ENCODE results near the gene PLTP. TPM values are rescaled to one million over a fixed set of nuclear protein-coding genes. Genes with fewer than 3 reads are reported as not detected.
"Not testable (repeated sequence)": the region's sequence is repeated elsewhere in the genome, so short reads cannot be mapped to it uniquely, and the experiment has no call there.

Gene PLTP, protein sequence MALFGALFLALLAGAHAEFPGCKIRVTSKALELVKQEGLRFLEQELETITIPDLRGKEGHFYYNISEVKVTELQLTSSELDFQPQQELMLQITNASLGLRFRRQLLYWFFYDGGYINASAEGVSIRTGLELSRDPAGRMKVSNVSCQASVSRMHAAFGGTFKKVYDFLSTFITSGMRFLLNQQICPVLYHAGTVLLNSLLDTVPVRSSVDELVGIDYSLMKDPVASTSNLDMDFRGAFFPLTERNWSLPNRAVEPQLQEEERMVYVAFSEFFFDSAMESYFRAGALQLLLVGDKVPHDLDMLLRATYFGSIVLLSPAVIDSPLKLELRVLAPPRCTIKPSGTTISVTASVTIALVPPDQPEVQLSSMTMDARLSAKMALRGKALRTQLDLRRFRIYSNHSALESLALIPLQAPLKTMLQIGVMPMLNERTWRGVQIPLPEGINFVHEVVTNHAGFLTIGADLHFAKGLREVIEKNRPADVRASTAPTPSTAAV
- polyA plus RNA-seq (2012; ENCODE audit: insufficient read depth, insufficient read length) = 1.2 TPM

DNA sequence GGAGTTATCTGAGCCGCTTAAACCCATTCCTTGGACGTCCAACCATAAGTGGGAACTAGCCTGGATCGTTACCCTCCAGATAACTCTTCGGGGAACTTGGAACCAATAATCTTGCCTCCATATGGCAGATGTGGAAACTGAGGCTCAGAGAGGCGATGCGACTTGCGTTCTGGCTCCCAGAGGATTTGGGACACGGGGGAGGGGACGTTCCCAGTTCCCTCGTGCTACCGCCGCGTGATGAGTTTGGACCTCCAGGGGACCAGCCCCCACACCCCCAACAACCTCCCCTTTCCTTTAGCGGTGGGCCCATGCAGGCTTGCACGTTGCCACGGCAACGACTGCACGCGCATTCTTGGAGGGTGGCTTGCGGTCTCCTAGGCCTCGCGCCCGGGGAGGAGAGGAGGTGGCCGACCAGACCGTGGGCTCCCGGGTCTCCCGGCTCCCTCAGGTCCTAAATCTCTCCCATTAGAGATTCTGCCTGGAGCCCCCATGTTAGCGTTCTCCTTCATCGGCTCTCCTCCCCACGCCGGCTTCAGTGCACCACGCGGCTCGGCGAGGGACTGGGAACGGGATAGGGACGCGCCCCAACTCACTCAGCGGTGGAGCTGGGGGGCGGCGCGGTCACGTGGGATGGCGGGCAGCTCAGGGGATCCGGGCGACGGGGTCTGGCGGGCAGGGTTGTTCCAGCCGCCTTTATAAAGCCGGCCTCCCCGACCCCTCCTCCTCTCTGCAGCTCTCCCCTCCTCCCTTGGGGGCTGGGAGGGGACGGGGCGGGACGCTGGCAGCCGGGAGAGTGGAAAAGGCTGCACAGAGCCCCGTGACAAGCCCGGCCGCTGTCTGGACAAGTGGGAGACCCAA is at the start of gene PLTP:
Gene PLTP (minus strand): TSS at position 670 of the 858 bp plus-strand sequence. CDS start 703 bp downstream, outside the sequence.
- no peak for DNase-seq (ENCODE audit: low read depth, low spot score)

DNA sequence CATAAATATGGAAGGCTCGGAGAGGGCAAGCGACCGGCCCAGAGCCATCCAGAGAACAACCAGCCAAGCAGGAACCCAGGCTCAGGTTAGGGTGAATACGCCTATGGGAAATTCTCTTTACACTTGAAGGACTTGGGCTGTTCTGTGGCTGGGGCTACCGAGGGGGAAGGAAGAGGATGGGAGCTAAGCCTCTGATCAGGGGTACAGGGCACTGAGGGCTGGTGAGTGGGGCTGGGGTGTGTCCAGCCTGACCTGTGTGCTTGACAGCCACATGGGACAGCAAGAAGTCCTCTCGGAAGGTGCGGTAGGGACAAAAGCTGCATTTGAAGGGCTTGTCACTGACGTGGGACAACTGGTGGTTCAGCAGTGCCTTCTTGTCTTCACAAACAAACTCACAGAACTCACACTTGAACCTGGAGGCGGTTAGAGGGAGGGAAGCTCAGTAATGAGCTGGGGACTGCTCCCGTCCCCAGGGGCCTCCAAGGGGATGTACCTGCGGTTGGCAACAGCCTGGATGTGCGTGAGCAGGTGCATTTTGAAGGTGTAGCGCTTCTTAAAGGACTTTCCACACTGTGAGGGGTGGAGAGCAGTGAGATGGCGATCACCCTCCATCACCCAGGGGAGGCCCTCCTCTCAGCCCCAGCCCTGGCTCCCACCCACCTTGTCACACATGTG is 48.1 kb upstream of the PLTP start:
- H3K4me3 ChIP-seq (ENCODE audit: low read length) = no peak overlapping the region
- DNase-seq (ENCODE audit: low read depth, low spot score) = no peak

More for the DNA sequence above, at the start of gene PLTP:
- no peak within 1 kb of the TSS for H3K4me3 ChIP-seq (ENCODE audit: low read length)

DNA sequence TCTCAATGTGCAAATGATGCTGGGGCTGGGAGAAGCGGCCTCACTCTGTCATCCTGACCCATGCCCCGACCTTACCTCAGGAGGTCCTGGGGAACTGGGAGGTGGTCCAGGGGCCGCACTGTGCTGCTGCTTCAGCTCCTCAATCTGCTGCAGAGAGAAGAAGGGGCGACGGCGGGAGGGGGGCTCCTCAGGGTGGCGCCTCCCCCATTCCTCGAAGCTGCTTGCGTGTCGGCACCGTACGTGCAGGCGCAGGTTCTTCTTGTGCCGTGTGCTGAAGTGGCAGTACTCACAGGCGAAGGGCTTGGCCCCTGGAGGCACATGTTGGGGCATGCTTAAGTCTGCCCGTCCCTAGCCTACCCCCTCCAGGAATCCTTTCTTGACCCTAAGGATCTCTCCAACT is 47.2 kb upstream of the PLTP start:
- DNase-seq (ENCODE audit: low read depth, low spot score) = no peak
- no peak overlapping the region for H3K4me3 ChIP-seq (ENCODE audit: low read length)

DNA sequence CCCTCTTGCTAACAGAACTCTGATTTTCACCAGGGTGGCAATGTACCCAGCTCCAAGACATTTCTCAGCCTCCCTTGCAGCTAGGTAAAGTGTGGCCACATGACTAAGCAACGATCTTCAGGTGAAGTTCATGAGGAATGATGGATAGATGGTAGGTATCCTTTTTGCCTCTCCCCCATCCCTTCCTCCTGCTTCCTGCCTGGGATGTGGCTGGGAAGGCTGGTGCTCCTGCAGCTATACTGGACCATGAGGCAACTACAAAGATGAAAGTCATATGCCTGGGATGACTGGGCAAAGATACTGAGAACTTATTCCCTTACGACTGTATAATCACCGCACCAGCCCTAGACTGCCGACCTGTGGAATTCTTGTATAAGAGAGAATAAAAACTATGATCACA is 46.6 kb upstream of the PLTP start:
- H3K4me3 ChIP-seq (ENCODE audit: low read length) = no peak overlapping the region
- no peak for DNase-seq (ENCODE audit: low read depth, low spot score)

DNA sequence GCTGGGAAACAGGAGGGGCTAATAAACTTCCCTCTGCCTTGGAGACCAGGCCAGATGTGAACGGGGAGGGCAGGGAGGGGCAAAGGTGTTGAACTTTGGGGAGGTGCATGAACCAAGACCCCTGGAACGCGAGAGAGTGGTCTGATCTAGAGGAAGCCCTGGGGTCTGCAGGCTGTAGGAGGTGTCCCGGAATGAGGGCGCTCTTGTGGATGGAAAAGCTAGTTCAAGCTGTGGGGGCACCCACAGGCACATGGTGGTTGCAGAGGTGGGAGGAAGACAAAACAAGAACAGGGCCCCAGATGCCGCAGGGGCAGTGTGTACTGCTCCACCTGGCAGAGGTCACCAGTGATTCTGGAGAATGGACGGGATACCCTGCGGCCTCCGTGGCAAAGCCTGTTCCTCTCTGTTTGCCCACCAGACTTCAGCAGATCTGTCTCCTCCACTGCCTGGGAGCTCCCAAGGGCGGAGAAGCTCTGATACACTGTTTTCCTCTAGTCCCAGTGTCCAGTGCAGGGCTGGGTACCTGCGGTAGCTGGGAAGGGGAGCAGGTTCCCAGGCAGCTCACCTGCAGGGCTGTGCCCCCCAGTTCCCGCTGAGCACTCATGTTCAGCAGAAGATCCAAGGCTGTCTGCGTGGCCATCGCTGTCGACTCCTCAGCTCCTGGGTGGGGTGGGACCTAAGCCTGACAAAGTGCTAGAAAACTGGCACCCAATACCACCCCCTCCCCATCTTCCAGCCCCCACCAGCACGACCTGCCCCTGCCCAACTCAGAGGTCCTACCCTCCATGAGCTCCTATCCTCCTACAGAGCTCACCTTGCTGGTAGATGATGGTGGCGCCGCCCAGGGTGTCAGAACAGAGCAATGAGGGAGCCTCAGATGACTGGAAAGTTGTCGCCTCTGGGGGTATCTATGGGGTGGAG is 45.3 kb upstream of the PLTP start:
- H3K4me3 ChIP-seq (ENCODE audit: low read length) = no peak overlapping the region
- DNase-seq (ENCODE audit: low read depth, low spot score) = no peak

DNA sequence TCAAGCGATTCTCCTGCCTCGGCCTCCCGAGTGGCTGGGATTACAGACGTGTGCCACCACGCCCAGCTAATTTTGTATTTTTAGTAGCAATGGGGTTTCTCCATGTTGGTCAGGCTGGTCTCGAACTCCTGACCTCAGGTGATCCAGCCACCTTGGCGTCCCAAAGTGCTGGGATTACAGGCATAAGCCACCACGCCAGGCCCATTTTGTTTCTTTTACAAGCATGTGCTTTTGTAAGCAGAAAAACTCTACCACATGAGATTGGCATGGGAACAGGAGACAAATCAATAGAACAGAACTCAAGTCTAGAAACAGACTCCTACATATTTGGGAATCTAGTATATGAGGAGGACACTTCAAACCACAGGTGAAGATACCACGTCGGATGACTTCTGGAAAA is 44.4 kb upstream of the PLTP start:
- not testable (repeated sequence) for H3K4me3 ChIP-seq (ENCODE audit: low read length); DNase-seq (ENCODE audit: low read depth, low spot score)

DNA sequence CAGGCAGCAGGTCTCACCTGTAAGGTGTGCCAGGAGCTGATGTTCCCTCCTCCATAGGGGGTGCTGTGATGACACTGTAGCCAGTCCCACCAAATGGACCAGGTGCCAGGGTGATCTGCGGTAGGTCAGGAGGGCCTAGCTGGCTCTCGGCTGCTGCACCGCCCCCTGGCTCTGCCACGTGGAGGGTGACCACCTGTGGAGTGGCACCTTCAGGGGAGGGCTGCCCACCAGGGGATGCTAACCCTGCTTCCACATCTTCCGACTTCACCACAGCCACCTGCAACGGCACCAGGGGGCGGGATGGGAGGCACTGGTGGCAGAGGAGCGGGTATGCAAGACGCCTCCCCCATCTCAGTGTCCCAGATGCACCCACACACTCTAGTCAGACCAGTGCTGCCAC is 41.7 kb upstream of the PLTP start:
- no peak overlapping the region for H3K4me3 ChIP-seq (ENCODE audit: low read length)
- no peak for DNase-seq (ENCODE audit: low read depth, low spot score)

DNA sequence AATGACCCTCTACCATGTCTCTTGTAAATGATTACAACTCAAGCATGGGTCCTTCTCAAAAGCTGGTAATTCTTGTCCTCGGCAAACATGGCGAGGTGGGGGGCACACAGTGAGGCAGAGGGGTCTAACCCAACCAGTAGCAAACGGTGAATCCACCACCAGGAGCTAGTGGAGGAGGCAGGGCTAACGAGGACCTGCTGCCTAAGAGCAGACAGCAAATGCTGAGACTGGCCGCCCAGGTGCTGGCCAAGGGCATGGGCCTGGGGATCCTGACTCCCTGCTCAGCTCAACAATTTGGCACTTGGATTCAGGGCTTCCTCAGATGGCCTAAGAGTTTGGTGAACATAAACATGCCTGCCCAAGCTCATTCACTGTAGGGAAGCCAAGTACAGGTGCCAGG is 40.9 kb upstream of the PLTP start:
- H3K4me3 ChIP-seq (ENCODE audit: low read length) = no peak overlapping the region
- no peak for DNase-seq (ENCODE audit: low read depth, low spot score)

DNA sequence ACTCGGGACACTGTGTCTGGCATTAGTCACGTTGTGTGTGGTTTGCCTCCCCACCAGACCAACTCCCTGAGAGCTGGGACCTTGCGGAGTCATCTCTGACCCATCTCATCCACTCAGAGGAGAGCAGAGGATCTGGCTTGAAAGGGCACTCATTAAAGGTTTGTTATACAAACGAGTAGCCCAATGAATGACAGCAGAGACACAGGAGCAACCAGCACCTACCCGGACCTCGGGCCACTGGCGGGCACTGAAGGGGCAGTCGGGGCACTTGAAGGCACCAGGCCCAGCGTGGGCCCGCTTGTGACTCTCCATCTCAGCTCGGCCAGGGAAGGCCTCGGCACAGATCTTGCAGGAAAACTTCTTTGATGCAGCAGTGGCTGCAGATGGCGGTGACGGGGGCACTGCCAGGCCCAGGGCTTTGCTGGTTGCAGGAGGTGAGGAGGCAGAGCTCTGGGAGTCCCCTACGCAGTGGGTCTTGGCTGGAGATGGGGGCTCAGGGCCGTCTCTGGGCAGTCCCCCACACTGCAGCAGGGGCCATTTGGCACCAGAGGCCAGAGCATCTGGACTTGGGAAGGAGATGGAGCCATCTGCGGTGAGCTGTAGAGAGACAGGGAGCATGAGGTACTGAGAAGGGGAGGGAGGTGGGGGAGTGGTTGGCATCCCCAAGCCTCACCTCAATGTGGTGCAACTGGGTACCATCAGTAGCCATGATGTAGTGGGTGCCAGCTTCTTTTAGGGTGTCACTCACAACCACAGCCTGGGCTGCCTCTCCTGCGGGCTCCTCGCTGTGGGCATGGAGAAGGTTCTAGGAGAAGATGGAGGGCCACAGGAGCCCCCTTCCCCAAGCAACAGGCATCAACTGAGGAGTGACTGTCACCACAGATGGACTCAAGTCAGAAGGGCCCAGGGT is 40.2 kb upstream of the PLTP start:
- no peak overlapping the region for H3K4me3 ChIP-seq (ENCODE audit: low read length)
- no peak for DNase-seq (ENCODE audit: low read depth, low spot score)

DNA sequence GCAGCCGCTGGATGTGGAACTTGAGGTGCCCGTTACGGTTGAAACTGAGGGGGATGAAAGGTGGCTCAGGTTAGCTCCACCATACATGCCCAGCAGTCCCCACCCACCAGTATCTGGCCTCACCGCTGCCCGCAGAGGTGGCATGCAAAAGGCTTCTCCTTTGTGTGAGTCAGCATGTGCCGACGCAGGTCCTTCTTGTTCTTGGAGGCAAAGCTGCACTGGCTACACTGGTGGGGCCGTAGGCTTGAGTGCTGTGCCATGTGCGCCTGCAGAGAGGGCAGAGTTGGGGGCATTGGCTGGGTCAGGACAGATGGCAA is 38.3 kb upstream of the PLTP start:
- no peak for DNase-seq (ENCODE audit: low read depth, low spot score)
- no peak overlapping the region for H3K4me3 ChIP-seq (ENCODE audit: low read length)

DNA sequence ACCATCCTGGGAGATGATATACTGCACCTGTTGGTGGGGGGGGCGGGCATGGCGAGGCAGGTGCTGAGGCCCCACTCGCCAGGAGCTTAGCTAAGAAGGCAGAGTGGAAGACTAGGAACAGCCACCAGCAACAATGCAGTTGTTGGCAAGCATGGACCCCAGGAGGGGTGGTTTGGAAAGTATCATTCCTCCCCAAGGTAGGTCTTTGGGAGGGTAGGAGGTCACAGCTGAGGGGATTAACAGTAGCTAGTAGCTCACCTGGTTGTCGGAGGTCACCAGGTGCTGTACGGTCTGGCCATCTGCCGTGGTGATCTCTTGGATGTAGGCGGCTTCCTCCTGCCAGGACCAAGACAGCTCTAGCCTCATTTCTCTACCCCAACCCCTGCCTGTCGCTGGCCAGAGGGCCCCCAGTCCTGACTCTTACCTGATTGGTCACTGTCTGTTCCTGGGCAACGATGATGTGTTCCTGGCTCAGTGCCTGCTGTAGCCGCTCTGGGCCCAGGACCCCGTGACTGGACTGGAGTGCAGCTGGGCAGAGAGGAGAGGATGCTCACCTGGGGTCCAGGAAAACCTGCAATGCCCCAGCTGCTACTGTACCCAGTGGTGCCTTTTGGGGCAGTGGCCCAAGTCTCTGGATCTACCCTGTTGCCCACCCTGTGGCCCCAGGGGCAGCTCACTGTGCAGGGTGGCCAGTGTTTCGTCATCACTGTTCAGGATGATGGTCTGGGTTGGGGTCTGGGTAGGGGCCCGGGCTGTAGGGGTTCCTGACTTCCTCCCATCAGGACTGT is 37.8 kb upstream of the PLTP start:
- no peak for DNase-seq (ENCODE audit: low read depth, low spot score)
- no peak overlapping the region for H3K4me3 ChIP-seq (ENCODE audit: low read length)

DNA sequence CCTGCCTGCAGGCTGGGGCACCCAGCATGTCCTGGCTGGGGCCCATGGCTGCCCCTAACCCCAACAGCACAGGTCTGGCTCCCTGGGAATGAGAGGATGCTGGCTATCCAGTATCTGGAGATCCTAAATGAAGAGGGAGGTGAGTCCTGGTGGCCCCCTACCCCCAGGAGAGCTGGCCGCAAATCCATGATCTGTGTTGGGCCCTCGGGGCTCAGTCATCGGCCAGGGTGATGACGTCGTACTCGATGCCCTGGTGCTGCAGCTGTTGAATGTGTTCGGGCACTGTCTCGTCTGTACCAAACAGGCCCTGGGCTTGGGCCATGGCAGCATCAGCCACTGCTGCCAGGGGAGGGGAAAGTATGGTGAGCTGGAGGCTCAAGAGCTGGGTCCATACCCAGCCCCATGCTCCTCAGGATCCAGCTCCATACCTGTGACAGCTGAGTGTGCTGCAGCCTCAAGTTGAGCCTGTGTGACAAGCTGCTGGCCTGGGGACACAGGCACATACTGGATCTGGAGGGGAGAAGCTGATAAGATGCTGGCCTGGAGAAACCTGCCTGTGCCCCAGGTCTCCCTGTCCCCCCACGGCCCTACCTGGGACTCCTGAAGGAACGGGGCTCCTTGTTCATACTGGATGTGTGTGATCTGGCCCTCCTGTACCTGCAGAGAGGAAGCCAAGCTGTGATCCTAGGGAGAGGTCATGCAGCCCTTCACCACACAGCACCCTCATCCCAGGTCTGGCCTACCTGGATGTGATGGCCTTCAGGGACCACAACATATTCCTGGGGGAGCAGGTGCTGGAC is 37.0 kb upstream of the PLTP start:
- H3K4me3 ChIP-seq (ENCODE audit: low read length) = no peak overlapping the region
- no peak for DNase-seq (ENCODE audit: low read depth, low spot score)

DNA sequence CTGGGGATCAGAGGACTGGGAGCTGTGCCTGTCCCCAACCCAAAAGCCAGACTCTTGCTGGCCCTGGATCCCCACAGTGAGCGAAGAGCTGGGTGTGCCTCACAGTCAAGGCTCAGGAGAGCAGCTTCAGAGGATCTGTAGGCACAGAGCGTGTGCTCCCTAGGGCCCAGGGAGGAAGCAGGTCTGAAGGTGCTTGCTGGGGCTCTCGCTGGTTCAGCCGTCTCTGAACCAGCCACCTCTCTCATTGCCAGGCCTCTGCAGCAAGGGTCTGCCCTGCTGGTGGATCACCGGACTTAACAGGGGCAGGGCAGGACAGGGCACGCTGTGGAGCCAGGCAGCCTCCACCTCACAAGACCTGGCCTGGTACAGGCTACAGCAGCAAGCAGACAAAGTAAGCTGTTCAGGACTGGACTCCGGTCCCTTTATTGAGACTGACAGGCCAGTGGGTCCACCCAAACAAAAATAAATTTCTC is 36.3 kb upstream of the PLTP start:
- H3K4me3 ChIP-seq (ENCODE audit: low read length) = no peak overlapping the region
- DNase-seq (ENCODE audit: low read depth, low spot score) = no peak

DNA sequence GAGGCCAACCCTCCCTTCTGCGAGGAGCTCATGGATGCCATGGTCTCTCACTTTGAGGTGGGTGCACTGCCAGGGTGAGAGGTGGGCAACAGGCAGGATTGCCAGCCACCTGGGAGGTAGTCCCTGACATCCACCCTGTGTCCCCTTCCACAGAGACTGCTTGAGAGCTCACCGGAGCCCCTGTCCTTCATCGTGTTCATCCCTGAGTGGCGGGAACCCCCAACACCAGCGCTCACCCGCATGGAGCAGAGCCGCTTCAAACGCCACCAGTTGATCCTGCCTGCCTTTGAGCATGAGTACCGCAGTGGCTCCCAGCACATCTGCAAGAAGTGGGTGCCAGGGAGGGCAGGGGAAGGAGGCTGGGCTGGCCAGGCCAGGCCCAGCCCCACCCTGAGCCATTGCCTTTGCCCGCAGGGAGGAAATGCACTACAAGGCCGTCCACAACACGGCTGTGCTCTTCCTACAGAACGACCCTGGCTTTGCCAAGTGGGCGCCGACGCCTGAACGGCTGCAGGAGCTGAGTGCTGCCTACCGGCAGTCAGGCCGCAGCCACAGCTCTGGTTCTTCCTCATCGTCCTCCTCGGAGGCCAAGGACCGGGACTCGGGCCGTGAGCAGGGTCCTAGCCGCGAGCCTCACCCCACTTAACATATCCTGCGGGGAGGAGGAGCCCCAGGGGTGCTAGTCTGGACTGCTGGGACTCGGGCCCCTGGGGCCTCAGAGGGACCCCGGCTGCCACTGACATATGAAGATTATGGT is 35.3 kb upstream of the PLTP start:
- no peak for DNase-seq (ENCODE audit: low read depth, low spot score)
- H3K4me3 ChIP-seq (ENCODE audit: low read length) = no peak overlapping the region

DNA sequence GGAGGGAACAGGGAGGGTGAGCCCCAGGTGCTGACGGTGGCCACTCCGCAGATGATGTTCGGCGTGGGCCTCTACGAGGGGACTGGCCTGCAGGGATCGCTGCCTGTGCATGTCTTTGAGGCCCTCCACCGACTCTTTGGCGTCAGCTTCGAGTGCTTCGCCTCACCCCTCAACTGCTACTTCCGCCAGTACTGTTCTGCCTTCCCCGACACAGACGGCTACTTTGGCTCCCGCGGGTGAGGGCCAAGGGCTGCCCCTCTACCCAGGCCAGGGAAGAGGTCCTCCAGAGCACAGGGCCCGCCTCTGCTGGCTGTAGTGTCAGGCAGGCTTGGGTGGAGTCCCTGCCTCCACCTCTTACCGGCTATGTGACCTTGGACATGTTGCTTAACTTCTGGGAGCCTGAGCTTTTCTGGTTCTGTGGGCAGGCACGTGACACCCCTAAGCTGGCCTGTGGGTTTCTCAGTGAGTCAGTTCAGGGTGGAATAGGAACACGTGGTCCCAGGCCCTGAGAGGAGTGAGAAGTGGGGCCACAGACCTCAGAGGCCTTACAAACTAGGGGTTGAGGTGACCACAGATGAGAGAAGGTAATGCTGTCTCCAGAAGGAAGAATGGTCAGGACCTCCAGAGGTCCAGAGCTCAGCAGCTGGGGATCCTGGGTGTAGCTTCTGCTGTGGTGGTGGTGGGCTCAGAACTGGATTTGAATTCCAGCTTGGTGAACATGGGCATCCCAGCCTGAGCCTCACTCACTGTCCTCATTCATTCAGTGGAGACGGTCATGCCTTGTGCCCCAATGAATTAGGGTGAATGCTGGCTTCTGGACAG is 34.4 kb upstream of the PLTP start:
- no peak for DNase-seq (ENCODE audit: low read depth, low spot score)
- no peak overlapping the region for H3K4me3 ChIP-seq (ENCODE audit: low read length)
